Prostate gland (tissue), 2 donors: ENCODE data around the gene SGSM1. TPM values are rescaled to one million over a fixed set of nuclear protein-coding genes. Genes with fewer than 3 reads are reported as not detected.
A peak's percentile ranks its signal among the peaks of the same experiment; 100 is the strongest.
"Not testable (repeated sequence)": the region's sequence is repeated elsewhere in the genome, so short reads cannot be mapped to it uniquely, and the experiment has no call there.

Experiments used
- DNase-seq: peaks from one replicate; pipeline ENCODE4 v3.0.0-alpha.2; 2019; ENCODE audit warnings: low spot score
- H3K27ac ChIP-seq, 2 donors: fragments of 200-600 bp; sonication (generic); 2 replicates each; pipeline ENCODE4 v1.5.1; 2017 to 2019
- H3K27me3 ChIP-seq: fragments of 200-600 bp; sonication (generic); replicated peaks from 2 replicates; pipeline ENCODE4 v1.5.1; 2019; ENCODE audit not compliant: insufficient read depth
- H3K36me3 ChIP-seq, 2 donors: fragments of 200-600 bp; sonication (generic); 1 replicate in 1 of 2; 2 replicates in 1 of 2; pipeline versions ENCODE4 v1.5.1 to v1.8.1; 2017 to 2019
- H3K4me1 ChIP-seq: fragments of 200-600 bp; sonication (generic); replicated peaks from 2 replicates; pipeline ENCODE4 v1.5.1; 2019
- H3K4me3 ChIP-seq, 2 donors: fragments of 200-600 bp; sonication (generic); 2 replicates each; pipeline ENCODE4 v1.5.1; 2017 to 2019
- H3K9me3 ChIP-seq: fragments of 200-600 bp; sonication (generic); 2 replicates; pipeline ENCODE4 v1.5.1; 2017
- CTCF ChIP-seq, 4 experiments: fragments of 200-600 bp in 2 of 4; fragments of 450-650 bp in 2 of 4; sonication (generic) in 2 of 4; IDR thresholded peaks; 1 replicate in 3 of 4; 2 replicates in 1 of 4; pipeline ENCODE4 v1.5.1; 2016 to 2019; ENCODE audit warnings: antibody characterized with exemption in 4 of 4, mild to moderate bottlenecking in 2 of 4, moderate library complexity in 2 of 4
- POLR2A ChIP-seq: fragments of 450-650 bp; IDR thresholded peaks from one replicate; pipeline ENCODE4 v1.6.1; 2016; ENCODE audit warnings: antibody characterized with exemption, mild to moderate bottlenecking
- POLR2AphosphoS5 ChIP-seq: sonication (generic); formaldehyde crosslinking; IDR thresholded peaks from one replicate; pipeline ENCODE4 v1.6.1; 2017; ENCODE audit warnings: antibody characterized with exemption
- WGBS: methylation state at CpG from one replicate; pipeline ENCODE4 v1.1.5; 2018; 5-methylcytosine and 5-hydroxymethylcytosine counted together
- intact Hi-C: fragments of 100-400 bp; cut with DNase I; formaldehyde crosslinking; loops from one replicate; pipeline ENCODE4 v1.14.2; 2022
- total RNA-seq, 2 donors: library from RNA; depleted of rRNA; stranded (reverse); fragments of >200 nt; gene quantifications; one replicate each; pipeline ENCODE4 v1.1.0, GENCODE V29; 2016

SGSM1 gene
- total RNA-seq, 2 donors from 2014 or later, result 4.1 to 7.7 TPM

GRCh38 chr22:24894220-24894975 lies 88.4 kb downstream of the SGSM1 start:
- no peaks in the 10 kb centered on the region for H3K27me3 ChIP-seq
- H3K4me3 ChIP-seq, result no peak overlapping the region
- no peak for TF ChIP-seq POLR2A
- no peak for TF ChIP-seq CTCF (IDR thresholded peaks at IDR 0.05)
- peak; percentile 95 for TF ChIP-seq POLR2AphosphoS5
- H3K27ac ChIP-seq, result peak overlapping the region; percentile 65 to 75
- intact Hi-C loops, result no loop called here
- 12% methylated on average over 16 of the region's 16 CpGs for WGBS
- DNase-seq, result peak; percentile 96
- peaks cover 5% of the 10 kb centered on the region for H3K4me1 ChIP-seq
- no peaks in the 10 kb centered on the region for H3K36me3 ChIP-seq
- H3K9me3 ChIP-seq, result no peaks in the 10 kb centered on the region

- WGBS, result 21% methylated on average over 7 of the region's 7 CpGs
- TF ChIP-seq POLR2AphosphoS5, result no peak
- TF ChIP-seq POLR2A, result no peak
- TF ChIP-seq CTCF (IDR thresholded peaks at IDR 0.05), result no peak
- Histone ChIP-seq H3K27me3 (no peaks in the 10 kb centered on the region), H3K27ac (peak overlapping the region; percentile 65 to 75), H3K4me1 (peaks cover 5% of the 10 kb centered on the region), H3K4me3 (no peak overlapping the region), H3K36me3 (no peaks in the 10 kb centered on the region), H3K9me3 (no peaks in the 10 kb centered on the region)
- intact Hi-C loops, result no loop called here
- DNase-seq, result peak; percentile 84
These were observed 89.0 kb downstream of the SGSM1 start for GRCh38 chr22:24894998-24895397.

- intact Hi-C loops, result no loop called here
- Histone ChIP-seq H3K9me3 (no peaks in the 10 kb centered on the region), H3K27ac (no peak overlapping the region), H3K4me1 (no peaks in the 10 kb centered on the region), H3K4me3 (no peak overlapping the region), H3K36me3 (no peaks in the 10 kb centered on the region), H3K27me3 (no peaks in the 10 kb centered on the region)
- no peak for TF ChIP-seq CTCF (IDR thresholded peaks at IDR 0.05)
- TF ChIP-seq POLR2A, result no peak
- TF ChIP-seq POLR2AphosphoS5, result no peak
- WGBS, result 83% methylated on average over 2 of the region's 2 CpGs
- no peak for DNase-seq
These were observed 95.4 kb downstream of the SGSM1 start for GRCh38 chr22:24901448-24901847.

- WGBS, result 100% methylated on average over 1 of the region's 1 CpG
- intact Hi-C loops, result no loop called here
These were observed 99.9 kb downstream of the SGSM1 start for GRCh38 chr22:24905909-24906308.

GRCh38 chr22:24907101-24907500 lies 101.1 kb downstream of the SGSM1 start:
- H3K4me1 ChIP-seq, H3K27ac ChIP-seq, H3K4me3 ChIP-seq, H3K27me3 ChIP-seq, H3K36me3 ChIP-seq, intact Hi-C loops, DNase-seq, H3K9me3 ChIP-seq: not testable (repeated sequence)
- WGBS, result 99% methylated on average over 3 of the region's 3 CpGs

More at GRCh38 chr22:24905909-24906308, 99.9 kb downstream of the SGSM1 start:
- no peaks in the 10 kb centered on the region for H3K9me3 ChIP-seq
- DNase-seq, result no peak
- no peak overlapping the region for H3K27ac ChIP-seq
- no peaks in the 10 kb centered on the region for H3K4me1 ChIP-seq
- TF ChIP-seq POLR2AphosphoS5, result no peak
- TF ChIP-seq POLR2A, result no peak
- TF ChIP-seq CTCF (IDR thresholded peaks at IDR 0.05), result no peak
- no peak overlapping the region for H3K4me3 ChIP-seq
- no peaks in the 10 kb centered on the region for H3K27me3 ChIP-seq
- no peaks in the 10 kb centered on the region for H3K36me3 ChIP-seq
